GM23248 (cell line): ENCODE results near the gene NTF3. TPM values are rescaled to one million over a fixed set of nuclear protein-coding genes. Genes with fewer than 3 reads are reported as not detected.

ENCODE experiments used
- DNase-seq: peaks from one replicate; pipeline ENCODE4 v3.0.0-alpha.2; 2015
- H2AFZ ChIP-seq: fragments of 200-600 bp; sonication (generic); 2 replicates; pipeline ENCODE4 v1.6.1; 2016; ENCODE audit warnings: antibody characterized with exemption
- H3F3A ChIP-seq: fragments of 200-600 bp; sonication (generic); 2 replicates; pipeline ENCODE4 v1.6.1; 2016; ENCODE audit warnings: mild to moderate bottlenecking, antibody characterized with exemption, mixed run types; ENCODE audit not compliant: insufficient read depth
- H3K27ac ChIP-seq: fragments of 200-600 bp; sonication (generic); 2 replicates; pipeline ENCODE4 v1.5.1; 2016; ENCODE audit warnings: mild to moderate bottlenecking
- H3K27me3 ChIP-seq: fragments of 200-600 bp; sonication (generic); replicated peaks from 2 replicates; pipeline ENCODE4 v1.6.1; 2016; ENCODE audit warnings: mild to moderate bottlenecking; ENCODE audit not compliant: insufficient read depth
- H3K36me3 ChIP-seq: fragments of 200-600 bp; sonication (generic); 2 replicates; pipeline ENCODE4 v1.6.1; 2016; ENCODE audit warnings: low read depth, mild to moderate bottlenecking
- H3K4me1 ChIP-seq: fragments of 200-600 bp; sonication (generic); 2 replicates; pipeline ENCODE4 v1.6.1; 2016; ENCODE audit warnings: mild to moderate bottlenecking; ENCODE audit not compliant: insufficient read depth
- H3K4me2 ChIP-seq: fragments of 200-600 bp; sonication (generic); one replicate; pipeline ENCODE4 v1.6.1; 2016; ENCODE audit warnings: mild to moderate bottlenecking; ENCODE audit not compliant: unreplicated experiment
- H3K4me3 ChIP-seq: fragments of 200-600 bp; sonication (generic); 2 replicates; pipeline ENCODE4 v1.5.1; 2016; ENCODE audit warnings: mild to moderate bottlenecking
- H3K79me2 ChIP-seq: fragments of 200-600 bp; sonication (generic); 2 replicates; pipeline ENCODE4 v1.6.1; 2016; ENCODE audit warnings: mild to moderate bottlenecking; ENCODE audit not compliant: insufficient read depth
- H3K9ac ChIP-seq: fragments of 200-600 bp; sonication (generic); 2 replicates; pipeline ENCODE4 v1.6.1; 2016; ENCODE audit warnings: mild to moderate bottlenecking
- H3K9me2 ChIP-seq: fragments of 200-600 bp; sonication (generic); 2 replicates; pipeline ENCODE4 v1.6.1; 2016; ENCODE audit warnings: mixed run types, mild to moderate bottlenecking, moderate library complexity; ENCODE audit not compliant: insufficient read depth
- H3K9me3 ChIP-seq: fragments of 200-600 bp; sonication (generic); one replicate; pipeline ENCODE4 v1.6.1; 2017; ENCODE audit warnings: low read depth
- H4K20me1 ChIP-seq: fragments of 200-600 bp; sonication (generic); 2 replicates; pipeline ENCODE4 v1.6.0; 2016; ENCODE audit not compliant: insufficient read depth
- EZH2 ChIP-seq: fragments of 200-600 bp; sonication (generic); IDR thresholded peaks from 2 replicates; pipeline ENCODE4 v1.6.1; 2018; ENCODE audit warnings: antibody characterized with exemption, mild to moderate bottlenecking; ENCODE audit not compliant: insufficient read depth, poor library complexity, severe bottlenecking
- EZH2phosphoT487 ChIP-seq: fragments of 200-600 bp; sonication (generic); IDR thresholded peaks from 2 replicates; pipeline ENCODE4 v1.6.1; 2018; ENCODE audit warnings: antibody characterized with exemption, moderate library complexity, mild to moderate bottlenecking, low read depth; ENCODE audit not compliant: insufficient read depth
- WGBS, 2 experiments: methylation state at CpG; one replicate each; pipeline ENCODE4 v1.1.6; 2015 to 2017; ENCODE audit warnings: low lambda C conversion rate in 2 of 2, low coverage in 1 of 2; ENCODE audit errors: missing lambda C conversion rate in 2 of 2; 5-methylcytosine and 5-hydroxymethylcytosine counted together
- in situ Hi-C: fragments of 300-500 bp; cut with MboI; formaldehyde crosslinking; loops from 2 replicates; pipeline ENCODE4 v1.15.0; 2020
- polyA plus RNA-seq: library from polyadenylated mRNA; unstranded; fragments of >200 nt; fragmentation: Nextera tagmentation; extraction: Ambion mirVana; gene quantifications from 2 replicates; pipeline ENCODE4 v1.2.1, GENCODE V29; 2016
- total RNA-seq: library from RNA; depleted of rRNA; stranded (reverse); fragments of >200 nt; shearing (Covaris generic); gene quantifications from 2 replicates; pipeline ENCODE4 v1.2.3, GENCODE V29; 2014

NTF3 gene
- total and polyA plus RNA-seq, 2 experiments from 2014 or later: 4.8 to 6.0 TPM

- Histone ChIP-seq H3K9me2 (no peaks in the 10 kb centered on the region), H3K27me3 (no peaks in the 10 kb centered on the region), H4K20me1 (no peaks in the 10 kb centered on the region), H3K4me3 (no peak overlapping the region), H3K9me3 (no peaks in the 10 kb centered on the region), H3K79me2 (no peaks in the 10 kb centered on the region), H3K27ac (no peak overlapping the region), H3F3A (no peaks in the 10 kb centered on the region), H3K36me3 (no peaks in the 10 kb centered on the region), H3K4me1 (no peaks in the 10 kb centered on the region), H3K9ac (no peak overlapping the region), H2AFZ (no peak overlapping the region), H3K4me2 (peak overlapping the region; percentile 50)
- peak; percentile 54 for DNase-seq
- in situ Hi-C loops: no loop called here
- TF ChIP-seq EZH2phosphoT487 (no peak), EZH2 (no peak)
- 39 to 41% methylated on average over 34 to 35 of the region's 36 CpGs for WGBS, 2 experiments
Measured at GRCh38 chr12:5511644-5512600, 80.0 kb downstream of the NTF3 start.

GRCh38 chr12:5512601-5512970, 80.7 kb downstream of the NTF3 start:
- Histone ChIP-seq H4K20me1 (no peaks in the 10 kb centered on the region), H3K36me3 (no peaks in the 10 kb centered on the region)
- WGBS, 2 experiments: 87 to 89% methylated on average over 7 of the region's 7 CpGs

GRCh38 chr12:5513406-5513805, 81.5 kb downstream of the NTF3 start:
- Histone ChIP-seq H3F3A (no peaks in the 10 kb centered on the region), H4K20me1 (no peaks in the 10 kb centered on the region), H3K4me2 (no peak overlapping the region), H3K4me3 (no peak overlapping the region), H3K27ac (no peak overlapping the region), H3K9me2 (no peaks in the 10 kb centered on the region), H3K4me1 (no peaks in the 10 kb centered on the region), H3K27me3 (no peaks in the 10 kb centered on the region), H3K36me3 (no peaks in the 10 kb centered on the region), H3K9ac (no peak overlapping the region), H3K9me3 (no peaks in the 10 kb centered on the region), H2AFZ (no peak overlapping the region), H3K79me2 (no peaks in the 10 kb centered on the region)
- no peak for TF ChIP-seq EZH2phosphoT487
- no peak for TF ChIP-seq EZH2
- DNase-seq: no peak
- 87 to 92% methylated on average over 4 of the region's 4 CpGs for WGBS, 2 experiments
- in situ Hi-C loops: no loop called here

More at GRCh38 chr12:5512601-5512970, 80.7 kb downstream of the NTF3 start:
- no peak overlapping the region for H2AFZ ChIP-seq
- no peak for TF ChIP-seq EZH2
- DNase-seq: no peak
- no peak overlapping the region for H3K27ac ChIP-seq
- H3K79me2 ChIP-seq: no peaks in the 10 kb centered on the region
- H3K4me1 ChIP-seq: no peaks in the 10 kb centered on the region
- H3K27me3 ChIP-seq: no peaks in the 10 kb centered on the region
- no peaks in the 10 kb centered on the region for H3F3A ChIP-seq
- H3K9ac ChIP-seq: no peak overlapping the region
- in situ Hi-C loops: no loop called here
- H3K9me2 ChIP-seq: no peaks in the 10 kb centered on the region
- H3K9me3 ChIP-seq: no peaks in the 10 kb centered on the region
- H3K4me3 ChIP-seq: no peak overlapping the region
- no peak overlapping the region for H3K4me2 ChIP-seq

- no peak for DNase-seq
- Histone ChIP-seq H2AFZ (no peak overlapping the region), H3K79me2 (no peaks in the 10 kb centered on the region), H3K4me2 (no peak overlapping the region), H3K27me3 (no peaks in the 10 kb centered on the region), H3K9me2 (no peaks in the 10 kb centered on the region), H3K9ac (no peak overlapping the region), H3K9me3 (no peaks in the 10 kb centered on the region), H3K27ac (no peak overlapping the region), H3K36me3 (no peaks in the 10 kb centered on the region), H3K4me1 (no peaks in the 10 kb centered on the region), H3F3A (no peaks in the 10 kb centered on the region), H3K4me3 (no peak overlapping the region), H4K20me1 (no peaks in the 10 kb centered on the region)
- in situ Hi-C loops: no loop called here
- 60 to 71% methylated on average over 6 of the region's 6 CpGs for WGBS, 2 experiments
- TF ChIP-seq EZH2 (no peak), EZH2phosphoT487 (no peak)
Measured at GRCh38 chr12:5514016-5514415, 82.1 kb downstream of the NTF3 start.
